Kidney (tissue), 14 donors: ENCODE results near the gene GP1BB. TPM values are rescaled to one million over a fixed set of nuclear protein-coding genes. Genes with fewer than 3 reads are reported as not detected.

Experiments used
- DNase-seq, 5 donors: peaks; one replicate each; pipeline ENCODE4 v3.0.0-alpha.2; 2013 to 2020
- FAIRE-seq: peaks from 2 replicates; lab custom pipeline; 2012; peaks lifted over from hg19 to GRCh38; lab: Jason Lieb, UNC
- H3K27ac ChIP-seq, 2 donors: one replicate each; pipeline ENCODE4 v1.7.0; 2013; ENCODE audit warnings: low read depth in 2 of 2, low read length in 2 of 2, inconsistent platforms in 1 of 2
- H3K27me3 ChIP-seq: one replicate; pipeline ENCODE4 v1.7.1; 2013; ENCODE audit warnings: low read length, inconsistent platforms; ENCODE audit not compliant: control insufficient read depth, insufficient read depth
- H3K36me3 ChIP-seq, 3 donors: one replicate each; pipeline versions ENCODE4 v1.7.0 to v1.7.1; 2013; ENCODE audit warnings: low read length in 3 of 3, control low read depth in 1 of 3, inconsistent platforms in 1 of 3; ENCODE audit not compliant: insufficient read depth in 3 of 3, control insufficient read depth in 2 of 3
- H3K4me1 ChIP-seq, 3 donors: one replicate each; pipeline versions ENCODE4 v1.7.0 to v1.7.1; 2013; ENCODE audit warnings: low read length in 3 of 3, inconsistent platforms in 1 of 3, low read depth in 1 of 3; ENCODE audit not compliant: control insufficient read depth in 2 of 3, insufficient read depth in 2 of 3
- H3K4me3 ChIP-seq, 3 donors: one replicate each; pipeline versions ENCODE4 v1.7.0 to v1.8.1; 2013; ENCODE audit warnings: low read length in 3 of 3, control low read depth in 1 of 3, inconsistent platforms in 1 of 3
- H3K9ac ChIP-seq, 3 donors: one replicate each; pipeline versions ENCODE4 v1.7.0 to v1.7.1; 2013; ENCODE audit warnings: low read length in 3 of 3, control low read depth in 1 of 3, inconsistent platforms in 1 of 3
- H3K9me3 ChIP-seq, 3 donors: one replicate each; pipeline versions ENCODE4 v1.7.0 to v1.7.1; 2013; ENCODE audit warnings: low read length in 3 of 3, control low read depth in 1 of 3, inconsistent platforms in 1 of 3; ENCODE audit not compliant: control insufficient read depth in 2 of 3, insufficient read depth in 1 of 3
- CTCF ChIP-seq: IDR thresholded peaks from 3 replicates; pipeline ENCODE4 v1.5.1; 2012; ENCODE audit warnings: mild to moderate bottlenecking, moderate library complexity, borderline replicate concordance; ENCODE audit not compliant: insufficient read depth; ENCODE audit errors: extremely low read depth
- intact Hi-C: fragments of 100-400 bp; cut with DNase I; formaldehyde crosslinking; loops from one replicate; pipeline ENCODE4 v1.11.1; 2022
- polyA plus RNA-seq: library from polyadenylated mRNA; stranded (reverse); fragments of 350-450 nt; fragmentation: Illumina TruSeq; extraction: RNeasy Lipid Tissue Mini Kit (QIAGEN cat#74804); gene quantifications from one replicate; pipeline ENCODE4 v1.2.3, GENCODE V29; 2014; ENCODE audit warnings: low read depth, low replicate concordance; ENCODE audit not compliant: insufficient read depth
- total RNA-seq: library from RNA; stranded (reverse); fragmentation: NEBNext Ultra II Directional; extraction: Animal tissue kit (Norgen Biotek cat#: 25700); gene quantifications from one replicate; pipeline ENCODE4 v1.2.1, GENCODE V29; 2021
- donor health status: control.
- donor health status: control.
- donor health status: control.
- donor health status: control.
- donor health status: control.
- donor health status: DM: yes; HTN: yes; CAD: no.
- donor health status: Normal renal cell carcinoma (clear cell type).

The GP1BB gene
- total and polyA plus RNA-seq, 2 donors from 2014 or later, result 1.9 to 4.1 TPM

- Histone ChIP-seq H3K4me3 (no peak overlapping the region), H3K36me3 (no peaks in the 10 kb centered on the region), H3K9me3 (no peaks in the 10 kb centered on the region), H3K27me3 (no peaks in the 10 kb centered on the region), H3K4me1 (no peaks in the 10 kb centered on the region), H3K9ac (no peak overlapping the region), H3K27ac (no peak overlapping the region)
- FAIRE-seq, result no peak
- no peak for TF ChIP-seq CTCF
- intact Hi-C loops, result no loop called here
- DNase-seq, result peak in 2 of 5 donors; percentile 25 to 63
These were observed 14.9 kb upstream of the GP1BB start for GRCh38 chr22:19708321-19709011.

GRCh38 chr22:19709063-19709769 is 14.1 kb upstream of the GP1BB start:
- Histone ChIP-seq H3K27me3 (no peaks in the 10 kb centered on the region), H3K9ac (no peak overlapping the region), H3K9me3 (no peaks in the 10 kb centered on the region), H3K4me3 (no peak overlapping the region), H3K36me3 (no peaks in the 10 kb centered on the region), H3K27ac (no peak overlapping the region), H3K4me1 (no peaks in the 10 kb centered on the region)
- TF ChIP-seq CTCF, result no peak
- DNase-seq (peak in 3 of 5 donors; percentile 6 to 71 (median 24)), FAIRE-seq (no peak)
- intact Hi-C loops, result no loop called here

- Histone ChIP-seq H3K9me3 (no peaks in the 10 kb centered on the region), H3K36me3 (no peaks in the 10 kb centered on the region), H3K27me3 (no peaks in the 10 kb centered on the region), H3K27ac (no peak overlapping the region), H3K4me1 (peaks cover 0 to 4% (median 0%) of the 10 kb centered on the region in 3 donors), H3K9ac (no peak overlapping the region), H3K4me3 (no peak overlapping the region)
- FAIRE-seq (no peak), DNase-seq (peak in 2 of 5 donors; percentile 26 to 62)
- intact Hi-C loops, result no loop called here
- no peak for TF ChIP-seq CTCF
These were observed 13.1 kb upstream of the GP1BB start for GRCh38 chr22:19710020-19710768.
